Smooth muscle cell of the brain vasculature (primary cell): ENCODE results near the gene SDHAF2.
A peak's percentile ranks its signal among the peaks of the same experiment; 100 is the strongest.
"Not testable (repeated sequence)": the region's sequence is repeated elsewhere in the genome, so short reads cannot be mapped to it uniquely, and the experiment has no call there.

Source experiments
- DNase-seq: peaks from one replicate; pipeline ENCODE4 v3.0.0-alpha.2; 2012; ENCODE audit warnings: low read depth, low spot score

The SDHAF2 gene

GRCh38 chr11:61429691-61430582, at the start of gene SDHAF2, which contains the start of gene CPSF7:
TSS of gene SDHAF2 (plus strand) at chr11:61430124. CDS start at chr11:61430147, 23 bp downstream.
TSS of gene CPSF7 (minus strand) at chr11:61429975. CDS start at chr11:61429235, 740 bp downstream.
- DNase-seq: peak; percentile 86

GRCh38 chr11:61380884-61381283, 49.0 kb upstream of the SDHAF2 start:
- no peak for DNase-seq

GRCh38 chr11:61383859-61384258, 46.1 kb upstream of the SDHAF2 start:
- not testable (repeated sequence) for DNase-seq

- no peak for DNase-seq
These were observed 45.4 kb upstream of the SDHAF2 start for GRCh38 chr11:61384271-61385242.

- DNase-seq: no peak
These were observed 39.8 kb upstream of the SDHAF2 start for GRCh38 chr11:61390161-61390560.

GRCh38 chr11:61392981-61393595, 36.8 kb upstream of the SDHAF2 start:
- no peak for DNase-seq

GRCh38 chr11:61401173-61401572, 28.8 kb upstream of the SDHAF2 start:
- no peak for DNase-seq

- DNase-seq: no peak
These were observed 28.4 kb upstream of the SDHAF2 start for GRCh38 chr11:61401573-61401972.

GRCh38 chr11:61403658-61404057, 26.3 kb upstream of the SDHAF2 start:
- no peak for DNase-seq

GRCh38 chr11:61404103-61404502, 25.8 kb upstream of the SDHAF2 start:
- no peak for DNase-seq

- DNase-seq: no peak
These were observed 25.3 kb upstream of the SDHAF2 start for GRCh38 chr11:61404641-61405040.

- no peak for DNase-seq
These were observed 23.9 kb upstream of the SDHAF2 start for GRCh38 chr11:61406067-61406466.

- no peak for DNase-seq
These were observed 22.8 kb upstream of the SDHAF2 start for GRCh38 chr11:61406991-61407728.

- DNase-seq: no peak
These were observed 18.3 kb upstream of the SDHAF2 start for GRCh38 chr11:61411589-61411988.

GRCh38 chr11:61413496-61413895, 16.4 kb upstream of the SDHAF2 start:
- no peak for DNase-seq

- no peak for DNase-seq
These were observed 15.4 kb upstream of the SDHAF2 start for GRCh38 chr11:61414547-61414946.

GRCh38 chr11:61415381-61415780, 14.5 kb upstream of the SDHAF2 start:
- DNase-seq: no peak

GRCh38 chr11:61416941-61417340, 13.0 kb upstream of the SDHAF2 start:
- no peak for DNase-seq

GRCh38 chr11:61417670-61418069, 12.3 kb upstream of the SDHAF2 start:
- no peak for DNase-seq

GRCh38 chr11:61418136-61418535, 11.8 kb upstream of the SDHAF2 start:
- DNase-seq: no peak

GRCh38 chr11:61422226-61422625, 7.7 kb upstream of the SDHAF2 start:
- DNase-seq: no peak
